IPS DF 19.7 (cell line): Measurements from ENCODE around the gene SLC7A9.

ENCODE experiments used
- DNase-seq: peaks from one replicate; pipeline ENCODE4 v3.0.0-alpha.2; 2013; ENCODE audit warnings: low read depth, low spot score

Gene SLC7A9

GRCh38 chr19:32869369-32869965, at the start of gene SLC7A9:
SLC7A9 (minus strand) TSS chr19:32869767; CDS start chr19:32868534, 1,233 bp downstream.
- DNase-seq, result no peak

- DNase-seq, result no peak
These were observed 49.8 kb upstream of the SLC7A9 start for GRCh38 chr19:32919365-32919764.

GRCh38 chr19:32917616-32917996, 48.0 kb upstream of the SLC7A9 start:
- peak; percentile 9 for DNase-seq

- no peak for DNase-seq
These were observed 47.5 kb upstream of the SLC7A9 start for GRCh38 chr19:32916969-32917615.

GRCh38 chr19:32914879-32915660, 45.5 kb upstream of the SLC7A9 start:
- no peak for DNase-seq

GRCh38 chr19:32911467-32911866, 41.9 kb upstream of the SLC7A9 start:
- DNase-seq, result no peak

- no peak for DNase-seq
These were observed 41.3 kb upstream of the SLC7A9 start for GRCh38 chr19:32910874-32911273.

- no peak for DNase-seq
These were observed 40.5 kb upstream of the SLC7A9 start for GRCh38 chr19:32910094-32910493.

GRCh38 chr19:32909257-32909656, 39.7 kb upstream of the SLC7A9 start:
- DNase-seq, result no peak

- DNase-seq, result no peak
These were observed 39.1 kb upstream of the SLC7A9 start for GRCh38 chr19:32908641-32909190.

GRCh38 chr19:32902448-32902847, 32.9 kb upstream of the SLC7A9 start:
- DNase-seq, result peak; percentile 33

GRCh38 chr19:32901504-32902161, 32.1 kb upstream of the SLC7A9 start:
- DNase-seq, result no peak

GRCh38 chr19:32896516-32897214, 27.1 kb upstream of the SLC7A9 start:
- no peak for DNase-seq

- no peak for DNase-seq
These were observed 25.8 kb upstream of the SLC7A9 start for GRCh38 chr19:32895384-32895783.

GRCh38 chr19:32891609-32892008, 22.0 kb upstream of the SLC7A9 start:
- no peak for DNase-seq

GRCh38 chr19:32890841-32891240, 21.3 kb upstream of the SLC7A9 start:
- no peak for DNase-seq

GRCh38 chr19:32890326-32890725, 20.8 kb upstream of the SLC7A9 start:
- no peak for DNase-seq

- no peak for DNase-seq
These were observed 19.8 kb upstream of the SLC7A9 start for GRCh38 chr19:32889137-32889934.

GRCh38 chr19:32887572-32888215, 18.1 kb upstream of the SLC7A9 start:
- no peak for DNase-seq

- no peak for DNase-seq
These were observed 16.7 kb upstream of the SLC7A9 start for GRCh38 chr19:32886241-32886640.
